GM15510 (cell line): ENCODE measurements around the gene KDM8.

ENCODE experiments used
- POLR2A ChIP-seq: IDR thresholded peaks from 3 replicates; pipeline ENCODE4 v1.6.1; 2011; ENCODE audit warnings: borderline replicate concordance; ENCODE audit not compliant: insufficient read length; ENCODE audit errors: extremely low read depth

KDM8 gene

GRCh38 chr16:27208081-27208680 is 4.9 kb downstream of the KDM8 start:
- TF ChIP-seq POLR2A = no peak

- no peak for TF ChIP-seq POLR2A
These were observed 5.5 kb downstream of the KDM8 start for GRCh38 chr16:27208796-27209195.

GRCh38 chr16:27209591-27209990 is 6.3 kb downstream of the KDM8 start:
- no peak for TF ChIP-seq POLR2A

- no peak for TF ChIP-seq POLR2A
These were observed 6.8 kb downstream of the KDM8 start for GRCh38 chr16:27210174-27210573.

- TF ChIP-seq POLR2A = no peak
These were observed 7.7 kb downstream of the KDM8 start for GRCh38 chr16:27211026-27211425.

- TF ChIP-seq POLR2A = no peak
These were observed 11.0 kb downstream of the KDM8 start for GRCh38 chr16:27214084-27214961.

- TF ChIP-seq POLR2A = no peak
These were observed 12.3 kb downstream of the KDM8 start for GRCh38 chr16:27215660-27216059.

- no peak for TF ChIP-seq POLR2A
These were observed 13.1 kb downstream of the KDM8 start for GRCh38 chr16:27216297-27216885.

GRCh38 chr16:27217256-27217655 is 13.9 kb downstream of the KDM8 start:
- TF ChIP-seq POLR2A = no peak

- no peak for TF ChIP-seq POLR2A
These were observed 15.4 kb downstream of the KDM8 start for GRCh38 chr16:27218756-27219155.

- no peak for TF ChIP-seq POLR2A
These were observed 15.8 kb downstream of the KDM8 start for GRCh38 chr16:27219161-27219560.

GRCh38 chr16:27220120-27220519 is 16.8 kb downstream of the KDM8 start:
- TF ChIP-seq POLR2A = no peak

- TF ChIP-seq POLR2A = no peak
These were observed 17.2 kb downstream of the KDM8 start for GRCh38 chr16:27220527-27220926.

- no peak for TF ChIP-seq POLR2A
These were observed 17.7 kb downstream of the KDM8 start for GRCh38 chr16:27220991-27221390.

GRCh38 chr16:27221576-27222248 is 18.4 kb downstream of the KDM8 start:
- no peak for TF ChIP-seq POLR2A
